Hematopoietic multipotent progenitor cell (in vitro differentiated cells): ENCODE data around the gene SOAT2. TPM values are rescaled to one million over a fixed set of nuclear protein-coding genes. Genes with fewer than 3 reads are reported as not detected.
"Not testable (repeated sequence)": the region's sequence is repeated elsewhere in the genome, so short reads cannot be mapped to it uniquely, and the experiment has no call there.

ENCODE experiments used
- DNase-seq, 3 donors: peaks; one replicate each; pipeline ENCODE4 v3.0.0-alpha.2; 2011 to 2015; ENCODE audit warnings: low read depth in 2 of 3, low spot score in 2 of 3
- total RNA-seq: library from RNA; depleted of rRNA; stranded (reverse); fragments of >200 nt; gene quantifications from one replicate; pipeline ENCODE4 v1.2.3, GENCODE V29; 2012

Gene SOAT2
- total RNA-seq, 1 donor = under 0.01 TPM

- no peak for DNase-seq
Observed at GRCh38 chr12:53131844-53132243, 28.6 kb downstream of the SOAT2 start.

DNA sequence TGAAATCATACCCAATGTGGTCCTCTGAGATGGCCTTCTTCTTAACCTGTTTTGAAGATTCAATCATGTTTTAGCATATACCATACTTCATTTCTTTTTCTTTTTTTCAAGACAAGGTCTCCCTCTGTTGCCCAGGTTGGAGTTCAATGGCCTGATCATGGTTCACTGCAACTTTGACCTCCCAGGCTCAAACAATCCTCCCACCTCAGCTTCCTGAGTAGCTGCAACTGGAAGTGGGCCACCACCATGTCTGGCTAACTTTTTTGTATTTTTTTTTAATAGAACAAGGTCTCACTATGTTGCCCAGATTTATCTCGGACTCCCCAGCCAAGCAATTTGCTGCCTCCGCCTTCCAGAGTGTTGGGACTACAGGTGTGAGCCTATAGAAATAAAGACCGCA lies 30.4 kb downstream of the SOAT2 start:
- no peak for DNase-seq

DNA sequence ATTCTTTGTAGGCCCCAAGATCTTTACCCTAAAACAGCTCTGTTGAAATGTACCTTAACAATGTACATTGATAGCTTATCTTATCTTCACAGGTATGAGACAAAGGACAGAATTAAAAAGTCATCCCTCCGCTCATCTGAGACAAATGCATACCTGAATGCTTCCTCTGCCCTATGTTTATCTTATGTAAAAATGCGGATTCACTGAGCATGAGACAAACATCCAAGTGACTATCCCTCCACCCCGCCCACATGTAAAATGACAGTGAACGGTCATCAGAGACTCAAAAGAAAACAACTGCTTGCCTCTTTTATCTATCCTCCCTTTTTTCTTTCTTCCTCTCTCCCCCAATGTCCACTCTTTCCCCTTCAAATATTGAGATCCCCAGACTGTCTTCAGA lies 40.1 kb downstream of the SOAT2 start:
- no peak for DNase-seq

- no peak for DNase-seq
Observed at GRCh38 chr12:53145383-53146260, 42.3 kb downstream of the SOAT2 start.

GRCh38 chr12:53147181-53147580 lies 43.9 kb downstream of the SOAT2 start:
- DNase-seq = no peak

GRCh38 chr12:53147653-53148052 lies 44.4 kb downstream of the SOAT2 start:
- no peak for DNase-seq

DNA sequence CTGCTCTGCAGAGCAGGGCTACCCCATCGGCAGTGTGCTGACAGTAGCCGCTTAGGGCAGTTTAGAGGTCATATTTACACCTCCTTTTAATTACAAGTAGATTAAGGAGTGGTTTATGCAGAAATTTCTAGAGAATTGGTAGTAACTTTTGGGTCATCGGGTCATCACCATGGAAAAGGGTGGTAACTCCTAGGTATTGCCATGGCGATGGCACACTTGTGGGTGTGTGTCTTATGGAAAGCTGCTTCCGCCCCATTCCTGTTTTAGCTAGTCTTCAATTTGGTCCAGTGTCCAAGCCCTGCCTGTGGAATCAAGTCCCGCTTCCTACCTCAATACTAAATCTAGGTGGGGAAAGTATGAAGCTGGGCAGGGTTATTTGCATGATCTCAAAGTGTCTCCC lies 47.8 kb downstream of the SOAT2 start:
- no peak for DNase-seq

- DNase-seq = no peak
Observed at GRCh38 chr12:53152390-53152789, 49.1 kb downstream of the SOAT2 start.

DNA sequence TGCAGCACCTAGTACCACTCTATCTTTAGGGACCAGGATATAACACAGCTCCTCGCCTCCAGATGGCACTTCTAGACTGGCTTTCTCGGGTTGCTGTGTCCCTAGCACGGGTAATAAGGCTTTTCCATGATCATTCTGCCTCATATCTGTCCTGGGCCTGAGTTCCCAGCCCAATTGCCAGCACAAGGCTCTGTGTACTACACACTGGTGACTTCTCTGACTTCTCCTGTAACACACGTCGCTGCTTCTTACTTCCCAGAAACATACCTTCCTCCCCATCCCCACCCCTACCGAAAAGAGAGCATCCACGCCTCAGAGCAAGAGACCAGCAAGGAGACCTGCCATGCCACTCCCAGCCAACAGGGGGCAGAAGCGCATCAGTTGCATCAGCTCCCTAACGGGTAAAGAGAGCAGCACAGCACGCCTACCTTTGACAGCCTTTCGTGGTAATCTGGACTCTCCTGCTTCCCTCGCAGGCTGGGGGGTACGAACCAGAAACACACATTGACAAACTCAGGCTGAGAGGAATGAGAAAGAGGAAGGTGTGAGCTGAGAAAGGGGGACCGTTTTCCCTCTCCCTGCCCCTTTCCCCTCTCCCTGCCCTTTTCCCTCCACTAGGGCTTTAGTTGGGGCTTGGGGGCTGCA lies 56.0 kb downstream of the SOAT2 start:
- DNase-seq = peak; percentile 77 to 91 (median 81)

DNA sequence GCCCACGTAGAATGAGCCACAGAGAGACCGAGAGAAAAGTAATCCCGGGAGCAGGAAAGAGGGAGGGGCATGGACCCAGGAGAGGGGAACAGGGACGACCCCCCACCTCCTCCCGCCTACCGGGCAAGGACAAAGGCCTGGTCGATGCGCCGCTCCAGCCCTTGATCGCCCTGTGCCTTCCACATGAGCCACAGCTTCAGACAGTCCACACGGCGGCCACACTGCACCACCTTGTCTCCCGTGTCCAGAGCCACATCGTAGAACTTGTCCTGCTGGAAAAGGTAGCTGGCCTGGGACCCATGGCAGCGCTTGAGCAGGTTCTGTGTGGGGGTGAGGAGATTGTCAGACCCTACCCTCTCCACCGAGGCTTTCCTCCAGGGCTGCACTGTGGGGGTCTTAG lies 56.7 kb downstream of the SOAT2 start:
- DNase-seq = no peak

GRCh38 chr12:53160673-53161072 lies 57.4 kb downstream of the SOAT2 start:
- DNase-seq = no peak

GRCh38 chr12:53161119-53161911 lies 58.0 kb downstream of the SOAT2 start:
- no peak for DNase-seq

- DNase-seq = not testable (repeated sequence)
Observed at GRCh38 chr12:53163008-53163407, 59.7 kb downstream of the SOAT2 start.

- no peak for DNase-seq
Observed at GRCh38 chr12:53166837-53167236, 63.6 kb downstream of the SOAT2 start.

- DNase-seq = no peak
Observed at GRCh38 chr12:53169644-53170043, 66.4 kb downstream of the SOAT2 start.

GRCh38 chr12:53170215-53170614 lies 66.9 kb downstream of the SOAT2 start:
- no peak for DNase-seq

GRCh38 chr12:53170876-53171724 lies 67.8 kb downstream of the SOAT2 start:
- no peak for DNase-seq

DNA sequence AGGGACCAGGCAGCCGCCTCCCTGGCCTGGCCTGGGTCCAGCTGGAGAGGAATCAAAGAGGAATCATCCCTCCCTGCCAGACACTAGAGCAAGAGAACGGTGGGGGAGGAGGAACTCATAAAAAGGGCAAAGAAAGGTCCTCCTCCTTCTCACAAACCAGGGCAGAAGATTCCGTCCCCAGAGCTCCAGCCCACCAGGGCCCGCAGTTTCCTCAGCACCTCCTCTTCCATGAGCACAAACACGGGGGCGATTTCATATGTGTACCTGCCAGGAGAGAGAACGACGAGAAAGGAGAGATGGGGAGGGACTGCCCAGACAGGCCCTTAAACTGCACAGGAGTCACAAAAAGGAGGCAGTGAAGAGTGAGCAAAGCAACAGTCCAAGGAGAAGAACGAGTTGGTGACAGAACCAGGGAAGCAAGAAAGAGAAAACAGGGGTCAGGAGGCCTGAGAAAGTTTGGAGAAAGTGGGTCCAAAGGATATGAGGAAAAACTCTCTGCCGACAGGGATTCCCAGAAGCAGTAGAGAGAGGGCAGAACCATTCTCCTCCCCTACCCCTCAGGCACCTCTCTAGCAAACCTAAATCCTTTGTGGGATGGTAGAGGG lies 68.5 kb downstream of the SOAT2 start:
- no peak for DNase-seq

DNA sequence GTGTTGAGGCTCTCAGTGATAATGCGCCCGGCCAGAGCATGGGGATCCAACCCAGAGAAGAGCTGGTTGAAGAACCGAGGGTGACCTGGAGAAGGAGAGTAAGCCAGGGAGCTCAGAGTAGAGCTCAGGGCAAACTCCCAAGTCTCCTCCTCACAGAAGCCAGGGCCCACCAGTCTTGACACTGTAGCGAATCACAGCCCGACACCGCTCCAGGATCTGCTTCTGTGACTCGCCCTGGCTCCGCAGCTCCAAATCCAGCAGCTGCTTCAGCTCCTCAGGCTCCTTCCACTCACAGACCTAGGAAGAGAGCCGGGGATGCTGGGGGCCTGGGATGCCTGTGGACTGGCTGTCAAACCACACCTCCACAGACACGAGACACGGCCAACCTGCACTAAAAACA lies 69.1 kb downstream of the SOAT2 start:
- no peak for DNase-seq

- DNase-seq = no peak
Observed at GRCh38 chr12:53173085-53173715, 69.9 kb downstream of the SOAT2 start.
